ENCODE measurements around the gene SH2B3.

Gene SH2B3

GRCh38 chr12:111409403-111409779 lies 3.7 kb downstream of the SH2B3 start:
- DNase-seq (ENCODE audit: low read depth in 2 of 2): no peak

- DNase-seq (ENCODE audit: low read depth in 2 of 2): no peak
Measured at GRCh38 chr12:111409780-111410430, 4.2 kb downstream of the SH2B3 start.

GRCh38 chr12:111410431-111411184 lies 4.9 kb downstream of the SH2B3 start:
- DNase-seq (ENCODE audit: low read depth in 2 of 2): no peak

- DNase-seq (ENCODE audit: low read depth in 2 of 2): no peak
Measured at GRCh38 chr12:111411185-111411764, 5.6 kb downstream of the SH2B3 start.

GRCh38 chr12:111412007-111412829 lies 6.5 kb downstream of the SH2B3 start:
- no peak for DNase-seq (ENCODE audit: low read depth in 2 of 2)

GRCh38 chr12:111412830-111413441 lies 7.2 kb downstream of the SH2B3 start:
- no peak for DNase-seq (ENCODE audit: low read depth in 2 of 2)

- no peak for DNase-seq (ENCODE audit: low read depth in 2 of 2)
Measured at GRCh38 chr12:111413442-111414086, 7.8 kb downstream of the SH2B3 start.

GRCh38 chr12:111414711-111415252 lies 9.1 kb downstream of the SH2B3 start:
- DNase-seq (ENCODE audit: low read depth in 2 of 2): no peak

- DNase-seq (ENCODE audit: low read depth in 2 of 2): no peak
Measured at GRCh38 chr12:111417290-111417689, 11.6 kb downstream of the SH2B3 start.

GRCh38 chr12:111417784-111418593 lies 12.3 kb downstream of the SH2B3 start:
- DNase-seq (ENCODE audit: low read depth in 2 of 2): no peak

GRCh38 chr12:111418594-111418880 lies 12.8 kb downstream of the SH2B3 start:
- DNase-seq (ENCODE audit: low read depth in 2 of 2): no peak

- DNase-seq (ENCODE audit: low read depth in 2 of 2): no peak
Measured at GRCh38 chr12:111419784-111420183, 14.1 kb downstream of the SH2B3 start.

- DNase-seq (ENCODE audit: low read depth in 2 of 2): no peak
Measured at GRCh38 chr12:111420494-111420893, 14.8 kb downstream of the SH2B3 start.

- no peak for DNase-seq (ENCODE audit: low read depth in 2 of 2)
Measured at GRCh38 chr12:111424189-111424792, 18.6 kb downstream of the SH2B3 start.

GRCh38 chr12:111424793-111425251 lies 19.1 kb downstream of the SH2B3 start:
- no peak for DNase-seq (ENCODE audit: low read depth in 2 of 2)

- DNase-seq (ENCODE audit: low read depth in 2 of 2): no peak
Measured at GRCh38 chr12:111425655-111426054, 19.9 kb downstream of the SH2B3 start.

- no peak for DNase-seq (ENCODE audit: low read depth in 2 of 2)
Measured at GRCh38 chr12:111426344-111427185, 20.8 kb downstream of the SH2B3 start.

GRCh38 chr12:111427417-111428074 lies 21.8 kb downstream of the SH2B3 start:
- no peak for DNase-seq (ENCODE audit: low read depth in 2 of 2)
